A549 (cell line): ENCODE results near the gene SFXN1.

Source experiments
- CTCF ChIP-seq: fragments of >200 bp; sonication (Bioruptor Twin); formaldehyde crosslinking; IDR thresholded peaks from 3 replicates; pipeline ENCODE4 v1.5.1; 2016
- EHF ChIP-seq: fragments of 250-450 bp; sonication (Bioruptor Pico); IDR thresholded peaks from 2 replicates; pipeline ENCODE4 v1.5.0; 2020; ENCODE audit warnings: mild to moderate bottlenecking
- EP300 ChIP-seq, 2 experiments: fragments of >200 bp; sonication (Bioruptor Twin); formaldehyde crosslinking; IDR thresholded peaks; 2 replicates in 1 of 2; 3 replicates in 1 of 2; pipeline ENCODE4 v1.6.1; 2016 to 2017
- JUN ChIP-seq, 2 experiments: fragments of >200 bp; sonication (Bioruptor Twin); formaldehyde crosslinking; IDR thresholded peaks; 2 replicates in 1 of 2; 3 replicates in 1 of 2; pipeline ENCODE4 v1.6.1; 2016 to 2017
- KDM5A ChIP-seq: fragments of 200-600 bp; sonication (generic); IDR thresholded peaks from 2 replicates; pipeline ENCODE4 v1.6.1; 2016; ENCODE audit warnings: antibody characterized with exemption, mild to moderate bottlenecking
- MAX ChIP-seq: IDR thresholded peaks from 2 replicates; pipeline ENCODE4 v1.6.1; 2012
- MYC ChIP-seq: IDR thresholded peaks from 2 replicates; pipeline ENCODE4 v1.6.1; 2012; ENCODE audit warnings: mild to moderate bottlenecking, inconsistent platforms, low read length, improper control_type of control experiment, borderline replicate concordance
- PHF8 ChIP-seq: fragments of 200-600 bp; sonication (generic); IDR thresholded peaks from 2 replicates; pipeline ENCODE4 v1.6.1; 2016; ENCODE audit warnings: low read depth, mild to moderate bottlenecking, antibody characterized with exemption, moderate library complexity, borderline replicate concordance
- POLR2A ChIP-seq: IDR thresholded peaks from 2 replicates; pipeline ENCODE4 v1.6.1; 2012; ENCODE audit warnings: mild to moderate bottlenecking, low read length
- RAD21 ChIP-seq, 2 experiments: fragments of >200 bp in 1 of 2; sonication (Bioruptor Twin) in 1 of 2; formaldehyde crosslinking in 1 of 2; IDR thresholded peaks in 1 of 2; conservative IDR thresholded peaks in 1 of 2; 2 replicates in 1 of 2; 3 replicates in 1 of 2; pipeline ENCODE4 v1.6.1; 2012 to 2018; ENCODE audit warnings: inconsistent platforms in 1 of 2
- RCOR1 ChIP-seq: fragments of 150-350 bp; IDR thresholded peaks from 2 replicates; pipeline ENCODE4 v1.6.1; 2014; ENCODE audit warnings: antibody characterized with exemption, low read length, low read depth
- REST ChIP-seq: fragments of 200-600 bp; sonication (generic); IDR thresholded peaks from 2 replicates; pipeline ENCODE4 v1.6.1; 2016; ENCODE audit warnings: antibody characterized with exemption, mild to moderate bottlenecking, moderate library complexity
- RFX5 ChIP-seq: fragments of 450-650 bp; IDR thresholded peaks from 2 replicates; pipeline ENCODE4 v1.7.1; 2014; ENCODE audit warnings: antibody characterized with exemption, mild to moderate bottlenecking, moderate library complexity

GRCh38 chr5:175444060-175444904, 34.1 kb upstream of the SFXN1 start, which contains the start of gene DRD1:
- peak; percentile 70 for TF ChIP-seq MAX
- TF ChIP-seq REST, result no peak
- no peak for TF ChIP-seq POLR2A
- no peak; the same call in 1 of the 2 replicates for TF ChIP-seq RFX5
- TF ChIP-seq MYC, result no peak
- no peak for TF ChIP-seq RCOR1
- peak; percentile 95 for TF ChIP-seq CTCF
- peak; percentile 84 to 99 for TF ChIP-seq RAD21 (conservative IDR thresholded peaks at IDR 0.05 in 1 of 2, IDR thresholded peaks at IDR 0.05 in 1 of 2)
- no peak for TF ChIP-seq KDM5A
- TF ChIP-seq JUN (IDR thresholded peaks at IDR 0.05), result 0 out of 5 replicates have a peak, but pooled peaks of 1 of the 2 experiments have one; percentile 49
- TF ChIP-seq EP300 (IDR thresholded peaks at IDR 0.05), result no peak
- no peak for TF ChIP-seq PHF8
- no peak for TF ChIP-seq EHF
